HCEC 1CT (cell line): Measurements from ENCODE around the gene C21orf58.

ENCODE experiments used
- DNase-seq: peaks from one replicate; pipeline ENCODE4 v3.0.0-alpha.2; 2017

Gene C21orf58

GRCh38 chr21:46352913-46353312 is 29.2 kb upstream of the C21orf58 start:
- no peak for DNase-seq

GRCh38 chr21:46352164-46352515 is 28.5 kb upstream of the C21orf58 start:
- DNase-seq, result no peak

- DNase-seq, result no peak
Observed at GRCh38 chr21:46351476-46352163, 27.9 kb upstream of the C21orf58 start.

GRCh38 chr21:46350981-46351380 is 27.3 kb upstream of the C21orf58 start:
- no peak for DNase-seq

- DNase-seq, result no peak
Observed at GRCh38 chr21:46350571-46350970, 26.9 kb upstream of the C21orf58 start.

GRCh38 chr21:46349134-46349760 is 25.6 kb upstream of the C21orf58 start:
- DNase-seq, result no peak

GRCh38 chr21:46347791-46348381 is 24.2 kb upstream of the C21orf58 start:
- no peak for DNase-seq

GRCh38 chr21:46347203-46347550 is 23.5 kb upstream of the C21orf58 start:
- DNase-seq, result no peak

DNA sequence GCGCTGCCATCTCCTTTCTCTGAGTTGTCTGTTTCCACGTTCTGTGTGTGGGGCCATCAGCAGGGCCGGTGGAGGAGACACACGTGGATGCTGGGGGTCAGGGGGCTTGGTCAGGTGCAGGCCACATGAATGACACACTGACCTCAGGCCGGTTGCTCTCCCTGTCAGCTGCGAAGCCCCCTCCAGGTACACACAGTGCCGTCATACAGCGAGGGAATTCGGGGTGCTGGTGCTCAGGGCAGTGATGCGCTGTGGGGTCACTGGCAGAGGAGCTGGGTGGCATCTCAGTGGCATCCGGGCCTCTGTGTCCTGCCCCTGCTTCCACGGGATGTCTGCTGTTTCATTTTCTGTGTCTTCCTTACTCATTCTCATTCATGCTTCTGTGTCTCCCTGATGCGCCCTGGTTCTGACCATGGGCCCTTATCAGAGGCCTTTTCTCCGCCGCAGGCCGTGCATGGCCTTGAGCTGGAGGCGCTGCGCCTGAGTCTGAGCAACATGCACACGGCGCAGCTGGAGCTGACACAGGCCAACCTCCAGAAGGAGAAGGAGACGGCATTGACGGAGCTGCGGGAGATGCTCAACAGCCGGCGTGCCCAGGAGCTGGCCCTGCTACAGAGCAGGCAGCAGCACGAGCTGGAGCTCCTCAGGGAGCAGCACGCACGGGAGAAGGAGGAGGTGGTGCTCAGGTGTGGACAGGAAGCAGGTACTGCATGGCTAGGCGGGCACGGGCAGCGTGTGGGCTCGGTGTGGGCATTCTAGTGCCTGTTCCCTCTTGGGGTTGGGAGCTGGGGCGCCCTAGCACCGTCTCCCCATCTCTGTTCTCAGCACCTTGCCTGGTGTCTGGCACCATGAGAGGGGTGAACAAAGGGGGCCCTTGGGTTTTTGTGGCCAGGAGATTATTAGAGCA is 22.9 kb upstream of the C21orf58 start:
- no peak for DNase-seq

DNA sequence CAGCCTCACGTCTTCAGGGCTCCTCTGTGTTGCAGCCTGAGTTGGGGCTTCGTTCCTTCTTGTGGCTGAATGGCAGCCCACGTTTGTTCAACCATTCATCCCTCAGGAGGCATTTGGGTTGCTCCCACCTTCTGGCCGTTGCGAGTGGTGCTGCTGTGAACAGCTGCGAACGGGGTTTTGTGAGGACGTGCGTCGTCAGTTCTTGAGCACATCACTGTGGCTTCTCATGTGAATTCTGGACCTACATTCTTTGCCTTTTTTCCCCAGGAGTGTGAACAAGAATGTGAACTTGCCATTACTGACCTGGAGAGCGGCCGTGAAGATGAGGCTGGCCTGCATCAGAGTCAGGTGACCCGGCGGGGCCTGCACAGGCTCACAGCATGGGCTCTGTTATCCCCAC is 22.2 kb upstream of the C21orf58 start:
- DNase-seq, result no peak

DNA sequence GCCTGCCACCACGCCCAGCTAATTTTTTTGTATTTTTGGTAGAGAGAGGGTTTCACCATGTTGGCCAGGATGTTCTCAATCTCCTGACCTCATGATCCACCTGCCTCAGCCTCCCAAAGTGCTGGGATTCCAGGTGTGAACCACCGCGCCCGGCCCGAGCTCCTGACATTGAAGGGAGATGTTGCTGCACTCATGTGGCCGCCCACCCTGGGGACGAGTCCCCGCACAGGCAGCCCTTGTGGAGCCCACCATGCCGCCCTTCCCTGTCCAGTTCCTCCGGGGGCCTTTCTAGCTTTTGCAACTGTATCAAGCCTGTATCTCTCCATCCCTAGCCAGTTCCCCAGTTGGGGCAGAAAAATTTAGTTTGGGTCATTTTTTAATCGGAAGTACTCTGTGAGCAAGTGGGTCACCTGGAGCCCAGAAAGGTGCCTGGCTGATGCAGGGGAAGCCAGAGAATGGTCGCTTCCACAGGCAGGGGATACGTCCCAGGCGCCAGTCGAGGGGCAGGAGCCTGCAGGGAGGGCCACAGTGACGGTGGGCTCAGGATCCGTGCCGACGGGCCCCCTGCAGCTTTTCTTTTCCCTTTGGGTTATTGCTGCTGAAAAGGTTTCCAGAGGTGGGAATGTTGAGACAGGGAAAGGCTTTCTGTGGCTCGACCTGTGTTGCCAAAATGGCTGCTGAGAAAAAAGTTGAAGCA is 20.7 kb upstream of the C21orf58 start:
- DNase-seq, result no peak

DNA sequence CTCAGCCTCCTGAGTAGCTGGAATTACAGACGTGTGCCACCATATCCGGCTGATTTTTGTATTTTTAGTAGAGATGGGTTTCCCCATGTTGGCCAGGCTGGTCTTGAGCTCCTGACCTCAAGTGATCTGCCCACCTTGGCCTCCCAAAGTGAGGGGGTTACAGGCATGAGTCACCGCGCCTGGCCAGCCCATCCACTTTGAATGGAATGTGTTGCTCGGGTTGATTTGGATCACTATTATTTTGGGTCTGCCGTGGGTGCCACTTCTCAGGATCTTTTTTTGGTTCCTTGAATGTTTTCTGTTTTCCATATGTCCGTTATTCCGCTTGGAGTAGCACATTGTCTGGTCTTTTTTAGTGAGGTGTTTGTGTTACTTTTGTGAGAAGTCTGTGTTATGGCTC is 17.3 kb upstream of the C21orf58 start:
- no peak for DNase-seq

DNA sequence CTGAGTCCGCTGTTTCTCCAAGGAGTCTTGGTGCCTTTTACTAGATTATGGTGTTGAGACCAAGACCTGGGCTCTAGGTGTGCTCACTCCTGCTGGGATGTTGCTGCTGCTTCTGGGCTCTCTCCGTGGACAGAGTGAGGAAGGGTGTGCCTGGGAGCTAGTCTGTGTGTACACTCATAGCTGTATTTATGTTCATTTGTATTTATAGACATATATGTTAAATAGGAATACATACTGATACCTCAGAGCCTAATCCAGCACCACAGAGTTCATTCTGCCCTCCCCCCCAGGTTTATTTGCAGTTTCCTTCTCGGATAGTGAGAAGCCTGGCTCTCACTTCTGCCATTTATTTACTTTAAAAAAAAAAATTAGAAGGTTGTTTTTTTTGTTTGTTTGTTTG is 12.9 kb upstream of the C21orf58 start:
- DNase-seq, result no peak

GRCh38 chr21:46334351-46335140 is 10.9 kb upstream of the C21orf58 start:
- DNase-seq, result no peak

GRCh38 chr21:46329796-46330195 is 6.1 kb upstream of the C21orf58 start:
- no peak for DNase-seq

DNA sequence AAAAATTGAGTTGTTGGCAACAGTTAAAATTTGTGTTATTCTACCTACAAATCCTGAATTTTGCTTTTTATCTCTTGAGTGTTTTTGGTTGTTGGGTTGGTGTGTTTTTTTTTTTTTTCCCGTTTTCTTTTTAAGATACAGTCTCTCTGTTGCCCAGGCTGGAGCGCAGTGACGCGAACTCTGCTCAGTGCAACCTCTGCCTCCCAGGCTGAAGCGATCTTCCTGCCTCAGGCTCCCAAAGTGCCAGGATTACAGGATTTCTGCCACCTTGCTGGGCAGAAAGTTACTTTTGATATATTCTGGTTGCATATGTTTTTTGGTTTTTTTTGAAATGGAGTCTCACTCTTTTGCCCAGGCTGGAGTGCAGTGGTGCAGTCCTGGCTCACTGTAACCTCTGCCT is 4.5 kb upstream of the C21orf58 start:
- no peak for DNase-seq

- DNase-seq, result no peak
Observed at GRCh38 chr21:46327711-46328110, 4.0 kb upstream of the C21orf58 start.

GRCh38 chr21:46326110-46326703 is 2.5 kb upstream of the C21orf58 start:
- no peak for DNase-seq

GRCh38 chr21:46325073-46325912 is 1.6 kb upstream of the C21orf58 start:
- DNase-seq, result peak; percentile 37

DNA sequence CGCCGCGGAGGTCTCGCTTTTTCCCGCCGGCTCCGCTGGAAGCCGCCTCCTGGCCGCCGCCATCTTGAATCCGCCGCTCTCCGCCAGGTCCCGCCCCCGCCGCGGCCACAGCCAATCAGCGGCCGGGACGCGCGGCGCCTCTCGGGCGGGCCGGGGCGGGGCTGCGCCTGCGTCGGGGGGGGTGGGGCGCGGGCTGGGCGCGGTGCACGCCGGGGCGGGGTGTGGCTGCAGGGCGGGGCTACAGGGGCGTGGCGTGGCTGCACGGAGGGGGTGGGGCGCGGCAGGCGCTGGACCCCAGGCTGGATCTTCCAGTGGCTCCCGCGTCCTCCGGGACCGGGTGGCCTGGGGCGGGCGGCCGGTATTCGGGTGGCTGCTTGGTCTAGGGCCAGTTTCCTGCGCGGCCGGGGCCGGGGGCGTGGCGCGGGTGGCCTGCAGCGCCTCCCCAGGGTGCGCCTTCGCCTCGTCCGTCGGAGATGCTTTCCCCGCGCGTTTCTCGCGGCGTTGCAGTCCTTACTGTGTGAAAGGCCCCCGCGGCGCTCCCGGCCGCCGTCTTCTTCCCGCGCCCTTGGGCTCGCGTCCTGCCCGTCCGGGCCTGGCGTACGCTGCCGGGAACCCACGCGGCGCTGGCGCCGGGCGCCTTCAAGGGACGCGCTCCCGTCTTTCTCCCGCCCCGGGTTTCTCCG is 861 bp upstream of the C21orf58 start:
- DNase-seq, result peak; percentile 79
